Heart left ventricle (tissue), 13 donors: Measurements from ENCODE around the gene KRTAP12-4.
"Not testable (repeated sequence)": the region's sequence is repeated elsewhere in the genome, so short reads cannot be mapped to it uniquely, and the experiment has no call there.

Source experiments
- CTCF ChIP-seq, 12 donors: fragments of 200-600 bp; sonication (generic) in 4 of 12; IDR thresholded peaks; one replicate each; pipeline versions ENCODE4 v1.5.0 to v1.8.0; 2018 to 2022; ENCODE audit warnings: antibody characterized with exemption in 12 of 12, mild to moderate bottlenecking in 5 of 12
- POLR2A ChIP-seq, 2 donors: fragments of 450-650 bp; IDR thresholded peaks; one replicate each; pipeline ENCODE4 v1.6.1; 2017; ENCODE audit warnings: antibody characterized with exemption in 2 of 2, mild to moderate bottlenecking in 2 of 2, moderate library complexity in 2 of 2
- donor health status: ischemic (EF 13 %, LVEDD 7.1; RV severe dilation, severe dysfunction).
- donor health status: DM: no; HTN: yes; CAD: no.
- donor health status: DM: no; HTN: no; CAD: no.
- donor health status: ischemic (EF 25% LVEDD 6.9; RV normal size, moderate dysfunction).
- donor health status: ischemic (EF 25% LVEDD 5.7; RV mildly dilated, moderate dysfunction).
- donor health status: ischemic (EF 35%, LVEDD 5.7; RV mildly dilated, moderate dysfunction).
- donor health status: nonischemic (EF 11% LVEDD 7.7; RV severe dilation, severe dysfunction).
- donor health status: DM: yes; HTN: yes; CAD: no.
- donor health status: PGD.
- donor health status: ischemic (EF 29% LVEDD 5.4; RV normal size, mild dysfunction).
- donor health status: nonischemic (EF 23%, LVEDD 6.1; RV moderate dilation, normal function).

GRCh38 chr21:44689740-44690139 lies 35.3 kb upstream of the KRTAP12-4 start:
- TF ChIP-seq CTCF, POLR2A (IDR thresholded peaks at IDR 0.05): not testable (repeated sequence)
